WTC11 (cell line): Measurements from ENCODE around the gene GRAMD1B. TPM values are rescaled to one million over a fixed set of nuclear protein-coding genes. Genes with fewer than 3 reads are reported as not detected.

Experiments
- ATAC-seq: fragments of 200-7000 bp; cut with Tn5 transposase; 2 replicates; pipeline ENCODE4 v1.10.0; 2021; ENCODE audit warnings: mild to moderate bottlenecking, moderate library complexity
- CTCF ChIA-PET: fragments of 300-600 bp; sonication (Branson Sonifier 250); formaldehyde crosslinking; loops from one replicate; lab custom pipeline; 2021; ENCODE audit warnings: antibody characterized with exemption; lab: Charles Lee
- POLR2A ChIA-PET: fragments of 350-600 bp; sonication (Branson Sonifier 250); formaldehyde crosslinking; loops from one replicate; lab custom pipeline; 2021; ENCODE audit warnings: antibody characterized with exemption; lab: Charles Lee
- DNase-seq: peaks from one replicate; pipeline ENCODE4 v3.0.0; 2021; ENCODE audit warnings: low spot score
- H3K27ac Mint-ChIP-seq: 2 replicates; pipeline ENCODE4 v1.8.0; 2021; ENCODE audit warnings: mixed read lengths
- H3K27me3 Mint-ChIP-seq: 2 replicates; pipeline ENCODE4 v1.8.0; 2021; ENCODE audit warnings: low read depth, mild to moderate bottlenecking, moderate library complexity, mixed read lengths
- H3K36me3 Mint-ChIP-seq: 2 replicates; pipeline ENCODE4 v1.8.0; 2021; ENCODE audit warnings: mixed read lengths
- H3K4me1 Mint-ChIP-seq: 2 replicates; pipeline ENCODE4 v1.8.0; 2022; ENCODE audit warnings: mixed read lengths
- H3K4me3 Mint-ChIP-seq: 2 replicates; pipeline ENCODE4 v1.8.0; 2021; ENCODE audit warnings: mild to moderate bottlenecking, moderate library complexity, mixed read lengths
- H3K9me3 Mint-ChIP-seq: 2 replicates; pipeline ENCODE4 v1.8.0; 2021; ENCODE audit warnings: mixed read lengths
- ATF1 ChIP-seq: sonication (generic); formaldehyde crosslinking; IDR thresholded peaks from 2 replicates; pipeline ENCODE4 v1.8.1; 2023; ENCODE audit warnings: mild to moderate bottlenecking, moderate library complexity, missing genetic modification reagents
- NR2C2 ChIP-seq: sonication (generic); formaldehyde crosslinking; IDR thresholded peaks from 2 replicates; pipeline ENCODE4 v1.8.0; 2022; ENCODE audit warnings: mild to moderate bottlenecking, missing genetic modification reagents
- RELA ChIP-seq: sonication (generic); formaldehyde crosslinking; IDR thresholded peaks from 2 replicates; pipeline ENCODE4 v1.8.1; 2022; ENCODE audit warnings: missing genetic modification reagents, mild to moderate bottlenecking, borderline replicate concordance
- TEAD1 ChIP-seq: sonication (generic); formaldehyde crosslinking; IDR thresholded peaks from 2 replicates; pipeline ENCODE4 v1.8.0; 2022; ENCODE audit warnings: mild to moderate bottlenecking, missing genetic modification reagents
- ZNF219 ChIP-seq: sonication (generic); formaldehyde crosslinking; IDR thresholded peaks from 2 replicates; pipeline ENCODE4 v1.8.0; 2023; ENCODE audit warnings: missing genetic modification reagents, mild to moderate bottlenecking, borderline replicate concordance
- ZNF317 ChIP-seq: sonication (generic); formaldehyde crosslinking; IDR thresholded peaks from 2 replicates; pipeline ENCODE4 v1.8.1; 2023; ENCODE audit warnings: low read depth, mild to moderate bottlenecking, moderate library complexity, missing genetic modification reagents, borderline replicate concordance
- ZNF416 ChIP-seq: fragments of 250-450 bp; sonication (Bioruptor Pico); IDR thresholded peaks from 2 replicates; pipeline ENCODE4 v1.9.0; 2021; ENCODE audit warnings: mild to moderate bottlenecking, inconsistent platforms
- total RNA-seq: library from RNA; stranded (reverse); gene quantifications from 3 replicates; pipeline ENCODE4 v1.2.3, GENCODE V29; 2021
- TF ChIP-seq, protein P1 (sequence below): sonication (generic); formaldehyde crosslinking; IDR thresholded peaks from 2 replicates; pipeline ENCODE4 v1.8.0; 2023; ENCODE audit warnings: missing genetic modification reagents
- TF ChIP-seq, protein P2 (sequence below): sonication (generic); formaldehyde crosslinking; conservative IDR thresholded peaks from 2 replicates; pipeline ENCODE4 v1.8.1; 2022; ENCODE audit warnings: mild to moderate bottlenecking, missing genetic modification reagents
- TF ChIP-seq, protein P3 (sequence below): sonication (generic); formaldehyde crosslinking; IDR thresholded peaks from 2 replicates; pipeline ENCODE4 v1.8.1; 2023; ENCODE audit warnings: mild to moderate bottlenecking, missing genetic modification reagents, borderline replicate concordance
- TF ChIP-seq, protein P4 (sequence below): sonication (generic); formaldehyde crosslinking; conservative IDR thresholded peaks from 2 replicates; pipeline ENCODE4 v1.8.1; 2023; ENCODE audit warnings: mild to moderate bottlenecking, low read depth, missing genetic modification reagents, moderate library complexity
- TF ChIP-seq, protein P5 (sequence below): fragments of 250-450 bp; sonication (Bioruptor Pico); IDR thresholded peaks from 2 replicates; pipeline ENCODE4 v1.8.0; 2021; ENCODE audit warnings: mild to moderate bottlenecking
- TF ChIP-seq, protein P6 (sequence below): fragments of 250-450 bp; sonication (Bioruptor Pico); IDR thresholded peaks from 2 replicates; pipeline ENCODE4 v1.9.0; 2021; ENCODE audit warnings: mild to moderate bottlenecking, borderline replicate concordance
- TF ChIP-seq, protein P7 (sequence below): fragments of 250-450 bp; sonication (Bioruptor Pico); IDR thresholded peaks from 2 replicates; pipeline ENCODE4 v1.9.0; 2021; ENCODE audit warnings: moderate library complexity, mild to moderate bottlenecking, inconsistent platforms, borderline replicate concordance
- TF ChIP-seq, protein P8 (sequence below): sonication (generic); formaldehyde crosslinking; IDR thresholded peaks from 2 replicates; pipeline ENCODE4 v1.8.0; 2022; ENCODE audit warnings: mild to moderate bottlenecking, missing genetic modification reagents

GRAMD1B gene
- total RNA-seq, 1 experiment from 2014 or later: 31.5 TPM

DNA sequence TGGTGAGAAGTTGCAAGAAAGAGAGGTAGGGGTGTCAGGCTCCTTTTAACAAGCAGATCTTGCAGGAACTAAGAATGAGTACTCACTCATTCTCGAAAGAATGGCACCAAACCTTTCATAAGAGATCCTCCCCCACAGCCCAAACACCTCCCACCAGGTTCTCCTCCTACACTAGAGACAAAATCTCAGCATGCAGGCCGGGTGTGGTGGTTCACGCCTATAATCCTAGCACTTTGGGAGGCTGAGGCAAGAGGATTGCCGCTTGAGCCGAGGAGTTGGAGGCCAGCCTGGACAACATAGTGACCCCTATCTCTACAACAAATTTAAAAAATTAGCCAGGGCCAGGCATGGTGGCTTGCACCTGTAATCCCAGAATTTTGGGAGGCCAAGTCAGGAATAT is 11.1 kb downstream of the GRAMD1B start (continued):
- TF ChIP-seq, protein P1, sequence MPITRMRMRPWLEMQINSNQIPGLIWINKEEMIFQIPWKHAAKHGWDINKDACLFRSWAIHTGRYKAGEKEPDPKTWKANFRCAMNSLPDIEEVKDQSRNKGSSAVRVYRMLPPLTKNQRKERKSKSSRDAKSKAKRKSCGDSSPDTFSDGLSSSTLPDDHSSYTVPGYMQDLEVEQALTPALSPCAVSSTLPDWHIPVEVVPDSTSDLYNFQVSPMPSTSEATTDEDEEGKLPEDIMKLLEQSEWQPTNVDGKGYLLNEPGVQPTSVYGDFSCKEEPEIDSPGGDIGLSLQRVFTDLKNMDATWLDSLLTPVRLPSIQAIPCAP (CRISPR knock-in tag): no peak
- TF ChIP-seq, protein P2, sequence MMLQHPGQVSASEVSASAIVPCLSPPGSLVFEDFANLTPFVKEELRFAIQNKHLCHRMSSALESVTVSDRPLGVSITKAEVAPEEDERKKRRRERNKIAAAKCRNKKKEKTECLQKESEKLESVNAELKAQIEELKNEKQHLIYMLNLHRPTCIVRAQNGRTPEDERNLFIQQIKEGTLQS (CRISPR knock-in tag): no peak
- TF ChIP-seq, protein P3, sequence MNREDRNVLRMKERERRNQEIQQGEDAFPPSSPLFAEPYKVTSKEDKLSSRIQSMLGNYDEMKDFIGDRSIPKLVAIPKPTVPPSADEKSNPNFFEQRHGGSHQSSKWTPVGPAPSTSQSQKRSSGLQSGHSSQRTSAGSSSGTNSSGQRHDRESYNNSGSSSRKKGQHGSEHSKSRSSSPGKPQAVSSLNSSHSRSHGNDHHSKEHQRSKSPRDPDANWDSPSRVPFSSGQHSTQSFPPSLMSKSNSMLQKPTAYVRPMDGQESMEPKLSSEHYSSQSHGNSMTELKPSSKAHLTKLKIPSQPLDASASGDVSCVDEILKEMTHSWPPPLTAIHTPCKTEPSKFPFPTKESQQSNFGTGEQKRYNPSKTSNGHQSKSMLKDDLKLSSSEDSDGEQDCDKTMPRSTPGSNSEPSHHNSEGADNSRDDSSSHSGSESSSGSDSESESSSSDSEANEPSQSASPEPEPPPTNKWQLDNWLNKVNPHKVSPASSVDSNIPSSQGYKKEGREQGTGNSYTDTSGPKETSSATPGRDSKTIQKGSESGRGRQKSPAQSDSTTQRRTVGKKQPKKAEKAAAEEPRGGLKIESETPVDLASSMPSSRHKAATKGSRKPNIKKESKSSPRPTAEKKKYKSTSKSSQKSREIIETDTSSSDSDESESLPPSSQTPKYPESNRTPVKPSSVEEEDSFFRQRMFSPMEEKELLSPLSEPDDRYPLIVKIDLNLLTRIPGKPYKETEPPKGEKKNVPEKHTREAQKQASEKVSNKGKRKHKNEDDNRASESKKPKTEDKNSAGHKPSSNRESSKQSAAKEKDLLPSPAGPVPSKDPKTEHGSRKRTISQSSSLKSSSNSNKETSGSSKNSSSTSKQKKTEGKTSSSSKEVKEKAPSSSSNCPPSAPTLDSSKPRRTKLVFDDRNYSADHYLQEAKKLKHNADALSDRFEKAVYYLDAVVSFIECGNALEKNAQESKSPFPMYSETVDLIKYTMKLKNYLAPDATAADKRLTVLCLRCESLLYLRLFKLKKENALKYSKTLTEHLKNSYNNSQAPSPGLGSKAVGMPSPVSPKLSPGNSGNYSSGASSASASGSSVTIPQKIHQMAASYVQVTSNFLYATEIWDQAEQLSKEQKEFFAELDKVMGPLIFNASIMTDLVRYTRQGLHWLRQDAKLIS (CRISPR knock-in tag): no peak

DNA sequence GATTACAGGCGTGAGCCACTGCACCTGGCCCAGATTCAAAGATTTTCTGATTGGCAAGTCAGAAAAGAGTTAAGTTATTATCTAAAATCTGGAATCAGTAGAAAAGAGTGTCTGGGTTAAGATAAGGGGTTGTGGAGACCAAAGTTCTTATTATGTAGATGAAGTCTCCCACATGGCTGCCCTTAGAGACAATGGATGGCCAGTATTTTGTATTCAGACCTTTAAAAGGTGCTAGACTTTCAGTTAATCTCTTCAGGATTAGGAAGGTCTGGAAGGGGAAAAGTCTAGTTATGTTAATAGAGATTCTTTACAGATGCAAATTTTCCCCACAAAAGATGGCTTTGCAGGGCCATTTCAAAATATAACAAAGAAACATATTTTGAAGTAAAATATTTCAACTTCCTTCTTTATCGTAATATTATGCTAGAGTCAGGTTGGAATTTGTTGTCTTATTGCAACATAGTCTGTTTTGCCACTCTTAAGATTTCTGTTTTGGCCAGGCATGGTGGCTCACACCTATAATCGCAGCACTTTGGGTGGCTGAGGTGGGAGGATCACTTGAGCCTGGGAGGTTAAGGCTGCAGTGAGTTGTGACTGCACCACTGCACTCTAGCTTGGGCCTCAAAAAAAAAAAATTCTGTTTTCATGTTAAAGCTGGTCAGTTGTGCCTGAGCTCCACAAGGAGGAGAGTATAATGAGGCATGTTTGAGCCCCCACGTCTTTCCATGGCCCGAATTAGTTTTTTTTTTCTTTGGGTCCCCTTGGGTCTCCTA is 14.0 kb downstream of the GRAMD1B start:
- Mint-ChIP-seq H3K36me3 (peaks cover 40% of the 10 kb centered on the region), H3K4me3 (no peak overlapping the region), H3K27ac (peak overlapping the region; percentile 84; the same call in 1 of the 2 replicates), H3K9me3 (peaks cover 22% of the 10 kb centered on the region), H3K4me1 (peaks cover 31% of the 10 kb centered on the region), H3K27me3 (no peaks in the 10 kb centered on the region)
- POLR2A ChIA-PET: no interaction called here
- CTCF ChIA-PET: interaction anchor here (0.7 to 1.6 kb wide), 6 partner anchors 8 to 137 kb away, joined by 3 to 7 read pairs (median 6); no protein-coding TSS in a partner anchor
- no peak for DNase-seq
- ATAC-seq: peak; percentile 59
- TF ChIP-seq TEAD1 (0 out of 2 replicates have a peak, but pooled peaks have one; percentile 39), NR2C2 (CRISPR knock-in tag) (no peak), ATF1 (CRISPR knock-in tag) (no peak)

DNA sequence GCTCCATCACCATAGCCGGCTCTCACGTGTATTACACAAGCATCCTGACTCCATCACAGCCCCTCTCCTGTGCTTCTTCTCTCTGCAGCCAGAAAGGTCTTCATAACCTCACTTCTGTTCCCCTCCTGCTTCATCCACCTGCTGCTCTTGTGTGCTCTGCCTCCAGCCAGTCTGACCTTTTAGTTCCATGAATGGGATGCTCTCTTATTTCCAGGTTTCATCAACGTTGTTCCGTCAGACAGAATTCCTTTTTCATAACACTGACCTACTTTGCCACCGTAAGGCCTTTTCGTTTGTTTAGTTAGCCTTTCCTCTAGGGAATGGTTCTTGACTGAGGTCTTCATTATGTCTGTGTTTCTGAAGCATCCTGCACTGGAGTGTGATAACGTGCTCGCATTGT is 18.8 kb downstream of the GRAMD1B start:
- ChIA-PET CTCF (interaction anchor here (1.1 kb wide), 1 partner anchor 41 kb away, joined by 3 read pairs; no protein-coding TSS in a partner anchor), POLR2A (no interaction called here)
- Mint-ChIP-seq H3K27me3 (no peaks in the 10 kb centered on the region), H3K4me3 (no peak overlapping the region), H3K4me1 (peaks cover 26% of the 10 kb centered on the region), H3K36me3 (peaks cover 10% of the 10 kb centered on the region), H3K9me3 (0 out of 2 replicates have a peak, but pooled peaks cover 9% of the 10 kb centered on the region), H3K27ac (peak overlapping the region; percentile 14)
- DNase-seq: no peak
- ATAC-seq: no peak
- TF ChIP-seq, protein P4, sequence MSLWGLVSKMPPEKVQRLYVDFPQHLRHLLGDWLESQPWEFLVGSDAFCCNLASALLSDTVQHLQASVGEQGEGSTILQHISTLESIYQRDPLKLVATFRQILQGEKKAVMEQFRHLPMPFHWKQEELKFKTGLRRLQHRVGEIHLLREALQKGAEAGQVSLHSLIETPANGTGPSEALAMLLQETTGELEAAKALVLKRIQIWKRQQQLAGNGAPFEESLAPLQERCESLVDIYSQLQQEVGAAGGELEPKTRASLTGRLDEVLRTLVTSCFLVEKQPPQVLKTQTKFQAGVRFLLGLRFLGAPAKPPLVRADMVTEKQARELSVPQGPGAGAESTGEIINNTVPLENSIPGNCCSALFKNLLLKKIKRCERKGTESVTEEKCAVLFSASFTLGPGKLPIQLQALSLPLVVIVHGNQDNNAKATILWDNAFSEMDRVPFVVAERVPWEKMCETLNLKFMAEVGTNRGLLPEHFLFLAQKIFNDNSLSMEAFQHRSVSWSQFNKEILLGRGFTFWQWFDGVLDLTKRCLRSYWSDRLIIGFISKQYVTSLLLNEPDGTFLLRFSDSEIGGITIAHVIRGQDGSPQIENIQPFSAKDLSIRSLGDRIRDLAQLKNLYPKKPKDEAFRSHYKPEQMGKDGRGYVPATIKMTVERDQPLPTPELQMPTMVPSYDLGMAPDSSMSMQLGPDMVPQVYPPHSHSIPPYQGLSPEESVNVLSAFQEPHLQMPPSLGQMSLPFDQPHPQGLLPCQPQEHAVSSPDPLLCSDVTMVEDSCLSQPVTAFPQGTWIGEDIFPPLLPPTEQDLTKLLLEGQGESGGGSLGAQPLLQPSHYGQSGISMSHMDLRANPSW (CRISPR knock-in tag): no peak
- TF ChIP-seq RELA (CRISPR knock-in tag) (no peak), ZNF219 (CRISPR knock-in tag) (no peak), ZNF317 (CRISPR knock-in tag) (no peak), ZNF416 (no peak)
- TF ChIP-seq, protein P5, sequence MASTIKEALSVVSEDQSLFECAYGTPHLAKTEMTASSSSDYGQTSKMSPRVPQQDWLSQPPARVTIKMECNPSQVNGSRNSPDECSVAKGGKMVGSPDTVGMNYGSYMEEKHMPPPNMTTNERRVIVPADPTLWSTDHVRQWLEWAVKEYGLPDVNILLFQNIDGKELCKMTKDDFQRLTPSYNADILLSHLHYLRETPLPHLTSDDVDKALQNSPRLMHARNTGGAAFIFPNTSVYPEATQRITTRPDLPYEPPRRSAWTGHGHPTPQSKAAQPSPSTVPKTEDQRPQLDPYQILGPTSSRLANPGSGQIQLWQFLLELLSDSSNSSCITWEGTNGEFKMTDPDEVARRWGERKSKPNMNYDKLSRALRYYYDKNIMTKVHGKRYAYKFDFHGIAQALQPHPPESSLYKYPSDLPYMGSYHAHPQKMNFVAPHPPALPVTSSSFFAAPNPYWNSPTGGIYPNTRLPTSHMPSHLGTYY (CRISPR knock-in tag): no peak
- TF ChIP-seq, protein P6, sequence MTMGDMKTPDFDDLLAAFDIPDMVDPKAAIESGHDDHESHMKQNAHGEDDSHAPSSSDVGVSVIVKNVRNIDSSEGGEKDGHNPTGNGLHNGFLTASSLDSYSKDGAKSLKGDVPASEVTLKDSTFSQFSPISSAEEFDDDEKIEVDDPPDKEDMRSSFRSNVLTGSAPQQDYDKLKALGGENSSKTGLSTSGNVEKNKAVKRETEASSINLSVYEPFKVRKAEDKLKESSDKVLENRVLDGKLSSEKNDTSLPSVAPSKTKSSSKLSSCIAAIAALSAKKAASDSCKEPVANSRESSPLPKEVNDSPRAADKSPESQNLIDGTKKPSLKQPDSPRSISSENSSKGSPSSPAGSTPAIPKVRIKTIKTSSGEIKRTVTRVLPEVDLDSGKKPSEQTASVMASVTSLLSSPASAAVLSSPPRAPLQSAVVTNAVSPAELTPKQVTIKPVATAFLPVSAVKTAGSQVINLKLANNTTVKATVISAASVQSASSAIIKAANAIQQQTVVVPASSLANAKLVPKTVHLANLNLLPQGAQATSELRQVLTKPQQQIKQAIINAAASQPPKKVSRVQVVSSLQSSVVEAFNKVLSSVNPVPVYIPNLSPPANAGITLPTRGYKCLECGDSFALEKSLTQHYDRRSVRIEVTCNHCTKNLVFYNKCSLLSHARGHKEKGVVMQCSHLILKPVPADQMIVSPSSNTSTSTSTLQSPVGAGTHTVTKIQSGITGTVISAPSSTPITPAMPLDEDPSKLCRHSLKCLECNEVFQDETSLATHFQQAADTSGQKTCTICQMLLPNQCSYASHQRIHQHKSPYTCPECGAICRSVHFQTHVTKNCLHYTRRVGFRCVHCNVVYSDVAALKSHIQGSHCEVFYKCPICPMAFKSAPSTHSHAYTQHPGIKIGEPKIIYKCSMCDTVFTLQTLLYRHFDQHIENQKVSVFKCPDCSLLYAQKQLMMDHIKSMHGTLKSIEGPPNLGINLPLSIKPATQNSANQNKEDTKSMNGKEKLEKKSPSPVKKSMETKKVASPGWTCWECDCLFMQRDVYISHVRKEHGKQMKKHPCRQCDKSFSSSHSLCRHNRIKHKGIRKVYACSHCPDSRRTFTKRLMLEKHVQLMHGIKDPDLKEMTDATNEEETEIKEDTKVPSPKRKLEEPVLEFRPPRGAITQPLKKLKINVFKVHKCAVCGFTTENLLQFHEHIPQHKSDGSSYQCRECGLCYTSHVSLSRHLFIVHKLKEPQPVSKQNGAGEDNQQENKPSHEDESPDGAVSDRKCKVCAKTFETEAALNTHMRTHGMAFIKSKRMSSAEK (CRISPR knock-in tag): no peak
- TF ChIP-seq, protein P7, sequence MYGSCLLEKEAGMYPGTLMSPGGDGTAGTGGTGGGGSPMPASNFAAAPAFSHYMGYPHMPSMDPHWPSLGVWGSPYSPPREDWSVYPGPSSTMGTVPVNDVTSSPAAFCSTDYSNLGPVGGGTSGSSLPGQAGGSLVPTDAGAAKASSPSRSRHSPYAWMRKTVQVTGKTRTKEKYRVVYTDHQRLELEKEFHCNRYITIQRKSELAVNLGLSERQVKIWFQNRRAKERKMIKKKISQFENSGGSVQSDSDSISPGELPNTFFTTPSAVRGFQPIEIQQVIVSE: no peak
- TF ChIP-seq, protein P8, sequence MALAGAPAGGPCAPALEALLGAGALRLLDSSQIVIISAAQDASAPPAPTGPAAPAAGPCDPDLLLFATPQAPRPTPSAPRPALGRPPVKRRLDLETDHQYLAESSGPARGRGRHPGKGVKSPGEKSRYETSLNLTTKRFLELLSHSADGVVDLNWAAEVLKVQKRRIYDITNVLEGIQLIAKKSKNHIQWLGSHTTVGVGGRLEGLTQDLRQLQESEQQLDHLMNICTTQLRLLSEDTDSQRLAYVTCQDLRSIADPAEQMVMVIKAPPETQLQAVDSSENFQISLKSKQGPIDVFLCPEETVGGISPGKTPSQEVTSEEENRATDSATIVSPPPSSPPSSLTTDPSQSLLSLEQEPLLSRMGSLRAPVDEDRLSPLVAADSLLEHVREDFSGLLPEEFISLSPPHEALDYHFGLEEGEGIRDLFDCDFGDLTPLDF (CRISPR knock-in tag): no peak
